Keratinocyte (primary cell): ENCODE results near the gene IL22RA1.

Experiments used
- CTCF ChIP-seq, 3 experiments: IDR thresholded peaks in 1 of 3; conservative IDR thresholded peaks in 1 of 3; optimal IDR thresholded peaks in 1 of 3; 2 replicates in 2 of 3; 3 replicates in 1 of 3; pipeline versions ENCODE3 to v1.5.1; 2011; ENCODE audit warnings: low read length in 3 of 3, mild to moderate bottlenecking in 3 of 3, moderate library complexity in 2 of 3, control low read depth in 1 of 3, inconsistent platforms in 1 of 3; ENCODE audit not compliant: insufficient read depth in 2 of 3; ENCODE audit errors: extremely low read depth in 1 of 3
- EZH2 ChIP-seq: IDR thresholded peaks from one replicate; pipeline ENCODE4 v1.6.1; 2012; ENCODE audit warnings: inconsistent platforms, mild to moderate bottlenecking, low read length, moderate library complexity

GRCh38 chr1:24154215-24154614 lies 11.3 kb upstream of the IL22RA1 start:
- no peak for TF ChIP-seq CTCF (optimal IDR thresholded peaks at IDR 0.05 in 1 of 3, IDR thresholded peaks at IDR 0.05 in 1 of 3, conservative IDR thresholded peaks at IDR 0.05 in 1 of 3; ENCODE audit: extremely low read depth in 1 of 3, insufficient read depth in 2 of 3, low read length in 3 of 3)
- TF ChIP-seq EZH2: no peak
